ENCODE results near the gene C5AR2. TPM values are rescaled to one million over a fixed set of nuclear protein-coding genes. Genes with fewer than 3 reads are reported as not detected.

C5AR2 gene
- polyA plus RNA-seq, 1 experiment: not detected

DNA sequence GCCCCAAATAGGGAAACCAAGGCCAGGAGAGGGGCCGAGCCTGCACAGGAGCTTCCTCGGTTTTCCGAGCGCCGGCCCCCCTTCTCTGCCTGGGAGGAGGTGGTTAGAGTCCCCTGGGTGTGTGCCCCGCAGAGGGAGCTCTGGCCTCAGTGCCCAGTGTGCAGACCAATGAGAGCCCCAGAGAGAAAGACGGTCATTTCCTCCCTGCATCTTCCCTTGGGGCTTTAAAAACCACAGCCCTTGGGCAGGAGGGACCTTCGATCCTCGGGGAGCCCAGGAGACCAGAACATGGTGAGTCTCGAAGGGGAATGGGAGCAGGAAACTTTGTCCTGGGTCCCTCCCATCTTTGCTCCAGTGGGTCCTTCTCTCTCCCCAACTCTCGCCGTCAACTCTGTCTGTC, 22.4 kb upstream of the C5AR2 start, which contains the start of gene C5AR1:
C5AR1 (plus strand) TSS at position 254 of the 400 bp plus-strand sequence; CDS start at position 289, 35 bp downstream.
- ChIA-PET POLR2A (interaction anchor here (0.5 to 0.7 kb wide), 3 partner anchors 43 to 348 kb away, joined by 3 to 9 read pairs (median 3); no protein-coding TSS in a partner anchor), CTCF (interaction anchor here (0.6 to 1.9 kb wide), 4 partner anchors 12 to 82 kb away, joined by 3 to 14 read pairs (median 4); partner anchors contain the start of gene DHX34)
- Histone ChIP-seq H3K9me3 (ENCODE audit: control insufficient read depth, insufficient read depth, low read length) (no peaks in the 10 kb centered on the region), H3K4me3 (ENCODE audit: low read depth, low read length) (no peak within 1 kb of the TSS), H3K27ac (ENCODE audit: low read depth, low read length) (no peak within 1 kb of the TSS), H3K27me3 (ENCODE audit: control insufficient read depth, insufficient read depth, low read length) (no peaks in the 10 kb centered on the region)
- no peak for DNase-seq (ENCODE audit: low read depth, low spot score)
- TF ChIP-seq, protein P1, sequence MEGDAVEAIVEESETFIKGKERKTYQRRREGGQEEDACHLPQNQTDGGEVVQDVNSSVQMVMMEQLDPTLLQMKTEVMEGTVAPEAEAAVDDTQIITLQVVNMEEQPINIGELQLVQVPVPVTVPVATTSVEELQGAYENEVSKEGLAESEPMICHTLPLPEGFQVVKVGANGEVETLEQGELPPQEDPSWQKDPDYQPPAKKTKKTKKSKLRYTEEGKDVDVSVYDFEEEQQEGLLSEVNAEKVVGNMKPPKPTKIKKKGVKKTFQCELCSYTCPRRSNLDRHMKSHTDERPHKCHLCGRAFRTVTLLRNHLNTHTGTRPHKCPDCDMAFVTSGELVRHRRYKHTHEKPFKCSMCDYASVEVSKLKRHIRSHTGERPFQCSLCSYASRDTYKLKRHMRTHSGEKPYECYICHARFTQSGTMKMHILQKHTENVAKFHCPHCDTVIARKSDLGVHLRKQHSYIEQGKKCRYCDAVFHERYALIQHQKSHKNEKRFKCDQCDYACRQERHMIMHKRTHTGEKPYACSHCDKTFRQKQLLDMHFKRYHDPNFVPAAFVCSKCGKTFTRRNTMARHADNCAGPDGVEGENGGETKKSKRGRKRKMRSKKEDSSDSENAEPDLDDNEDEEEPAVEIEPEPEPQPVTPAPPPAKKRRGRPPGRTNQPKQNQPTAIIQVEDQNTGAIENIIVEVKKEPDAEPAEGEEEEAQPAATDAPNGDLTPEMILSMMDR (IDR thresholded peaks at IDR 0.05; ENCODE audit: low read depth, low read length): no peak

- Histone ChIP-seq H3K27ac (ENCODE audit: low read depth, low read length) (no peak overlapping the region), H3K9me3 (ENCODE audit: control insufficient read depth, insufficient read depth, low read length) (no peaks in the 10 kb centered on the region), H3K4me3 (ENCODE audit: low read depth, low read length) (no peak overlapping the region), H3K27me3 (ENCODE audit: control insufficient read depth, insufficient read depth, low read length) (no peaks in the 10 kb centered on the region)
- ChIA-PET POLR2A (no interaction called here), CTCF (no interaction called here)
- TF ChIP-seq, protein P1 (IDR thresholded peaks at IDR 0.05; ENCODE audit: low read depth, low read length): no peak
- DNase-seq (ENCODE audit: low read depth, low spot score): no peak
Measured at GRCh38 chr19:47310323-47310722, 21.7 kb upstream of the C5AR2 start.

- Histone ChIP-seq H3K4me3 (ENCODE audit: low read depth, low read length) (no peak overlapping the region), H3K9me3 (ENCODE audit: control insufficient read depth, insufficient read depth, low read length) (no peaks in the 10 kb centered on the region), H3K27ac (ENCODE audit: low read depth, low read length) (no peak overlapping the region), H3K27me3 (ENCODE audit: control insufficient read depth, insufficient read depth, low read length) (no peaks in the 10 kb centered on the region)
- TF ChIP-seq, protein P1 (IDR thresholded peaks at IDR 0.05; ENCODE audit: low read depth, low read length): no peak
- ChIA-PET POLR2A (no interaction called here), CTCF (no interaction called here)
- DNase-seq (ENCODE audit: low read depth, low spot score): no peak
Measured at GRCh38 chr19:47310819-47311218, 21.2 kb upstream of the C5AR2 start.

- H3K9me3 ChIP-seq (ENCODE audit: control insufficient read depth, insufficient read depth, low read length): no peaks in the 10 kb centered on the region
- H3K4me3 ChIP-seq (ENCODE audit: low read depth, low read length): no peak overlapping the region
- ChIA-PET CTCF (no interaction called here), POLR2A (no interaction called here)
- H3K27ac ChIP-seq (ENCODE audit: low read depth, low read length): no peak overlapping the region
- TF ChIP-seq, protein P1 (IDR thresholded peaks at IDR 0.05; ENCODE audit: low read depth, low read length): no peak
- no peak for DNase-seq (ENCODE audit: low read depth, low spot score)
- H3K27me3 ChIP-seq (ENCODE audit: control insufficient read depth, insufficient read depth, low read length): no peaks in the 10 kb centered on the region
Measured at GRCh38 chr19:47312366-47313006, 19.5 kb upstream of the C5AR2 start.

DNA sequence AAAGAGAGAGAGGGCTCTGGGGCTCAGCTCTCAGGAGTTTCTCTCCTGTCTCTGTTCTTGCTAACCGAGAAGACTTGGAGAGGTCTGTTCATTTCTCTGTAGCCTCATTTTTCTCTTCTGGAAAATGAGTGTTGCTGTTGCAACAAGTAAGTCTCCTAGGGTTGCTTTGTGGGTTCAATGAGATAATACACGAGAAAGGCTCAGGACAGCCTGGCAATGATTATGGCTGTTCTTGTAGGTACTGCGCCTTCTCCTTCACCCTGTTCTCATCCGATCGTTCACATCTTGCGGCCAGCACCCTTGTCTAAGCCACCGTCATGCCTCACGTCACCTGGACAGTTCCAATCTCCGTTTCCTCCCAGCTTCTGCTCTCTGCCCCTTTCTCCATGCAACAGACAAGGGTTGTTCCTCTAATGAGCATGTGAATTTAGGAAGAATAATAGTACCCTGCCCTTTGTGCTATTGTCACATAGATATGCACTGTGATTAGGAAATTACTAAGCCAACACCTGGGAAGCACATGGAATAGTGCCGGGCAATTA, 18.1 kb upstream of the C5AR2 start:
- Histone ChIP-seq H3K27me3 (ENCODE audit: control insufficient read depth, insufficient read depth, low read length) (no peaks in the 10 kb centered on the region), H3K9me3 (ENCODE audit: control insufficient read depth, insufficient read depth, low read length) (no peaks in the 10 kb centered on the region), H3K27ac (ENCODE audit: low read depth, low read length) (no peak overlapping the region), H3K4me3 (ENCODE audit: low read depth, low read length) (no peak overlapping the region)
- ChIA-PET CTCF (interaction anchor here (0.5 kb wide), 1 partner anchor 32 kb away, joined by 6 read pairs; no protein-coding TSS in a partner anchor), POLR2A (no interaction called here)
- TF ChIP-seq, protein P1 (IDR thresholded peaks at IDR 0.05; ENCODE audit: low read depth, low read length): no peak
- no peak for DNase-seq (ENCODE audit: low read depth, low spot score)
